Stimulated activated naive CD8-positive, alpha-beta T cell treated with anti-CD3 and anti-CD28 coated beads, Interleukin-15, Interleukin-2, amounts not matched to agents 100 ng/mL and 50 ng/mL, for 24 hours (primary cell): ENCODE data around the gene GAD1.

Experiments
- H3K27ac Mint-ChIP-seq: one replicate; pipeline ENCODE4 v1.8.0; 2021; ENCODE audit warnings: mild to moderate bottlenecking, mixed read lengths
- H3K27me3 Mint-ChIP-seq: one replicate; pipeline ENCODE4 v1.8.0; 2021; ENCODE audit warnings: mixed read lengths
- H3K36me3 Mint-ChIP-seq: one replicate; pipeline ENCODE4 v1.8.0; 2021; ENCODE audit warnings: low read depth, mixed read lengths
- H3K4me1 Mint-ChIP-seq: one replicate; pipeline ENCODE4 v1.8.0; 2021; ENCODE audit warnings: low read depth, mixed read lengths
- H3K4me3 Mint-ChIP-seq: one replicate; pipeline ENCODE4 v1.8.0; 2021; ENCODE audit warnings: mild to moderate bottlenecking, mixed read lengths
- H3K9me3 Mint-ChIP-seq: one replicate; pipeline ENCODE4 v1.8.0; 2021; ENCODE audit warnings: mixed read lengths

GAD1 gene

DNA sequence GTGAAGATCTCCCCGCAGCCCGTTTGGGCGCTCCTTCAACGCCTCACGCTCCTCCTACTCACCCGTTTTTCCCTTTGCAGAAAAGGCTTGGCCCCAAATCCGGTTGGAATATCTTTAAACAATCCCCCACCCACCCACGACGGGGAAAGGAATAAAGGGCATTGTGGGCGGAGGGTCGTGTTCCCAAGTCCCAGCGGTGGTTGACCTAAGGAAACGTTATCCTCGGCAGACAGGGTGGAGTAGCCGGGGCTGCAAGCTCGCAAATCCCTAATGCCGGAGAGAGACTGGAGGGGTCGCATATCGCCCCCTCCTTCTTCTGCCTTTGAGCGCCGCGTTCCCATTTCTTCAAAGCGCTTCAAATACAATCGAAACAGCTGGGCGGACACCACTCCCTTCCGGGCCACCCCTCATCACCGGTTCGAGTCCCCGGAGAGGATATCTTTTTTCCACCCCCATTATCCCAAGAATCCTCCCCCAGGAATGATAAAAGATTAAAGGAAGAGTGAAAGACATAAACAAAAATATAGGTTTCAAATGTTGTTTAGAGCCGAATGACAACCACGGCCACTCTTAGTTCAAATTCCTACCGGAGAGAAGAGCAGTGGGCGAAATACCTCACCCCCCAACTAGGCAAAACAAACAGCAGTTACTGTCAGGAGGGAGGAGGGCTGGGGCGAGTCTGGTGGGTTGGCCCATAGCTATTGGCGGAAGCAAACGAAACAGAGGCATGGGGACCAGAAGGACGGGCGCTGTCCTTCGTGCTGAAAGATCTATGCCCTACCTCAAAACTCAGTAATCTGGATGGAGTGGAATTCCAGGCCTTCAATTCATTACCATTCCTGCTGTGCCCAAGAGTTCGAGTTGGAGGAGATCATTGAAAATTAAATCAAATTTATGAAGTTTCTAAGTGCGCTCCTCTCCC is 2.8 kb upstream of the GAD1 start:
- H3K27ac Mint-ChIP-seq = no peak overlapping the region
- H3K27me3 Mint-ChIP-seq = peaks cover 68% of the 10 kb centered on the region
- H3K4me3 Mint-ChIP-seq = peak overlapping the region; percentile 35
- H3K36me3 Mint-ChIP-seq = no peaks in the 10 kb centered on the region
- H3K4me1 Mint-ChIP-seq = peaks cover 45% of the 10 kb centered on the region
- H3K9me3 Mint-ChIP-seq = no peaks in the 10 kb centered on the region

DNA sequence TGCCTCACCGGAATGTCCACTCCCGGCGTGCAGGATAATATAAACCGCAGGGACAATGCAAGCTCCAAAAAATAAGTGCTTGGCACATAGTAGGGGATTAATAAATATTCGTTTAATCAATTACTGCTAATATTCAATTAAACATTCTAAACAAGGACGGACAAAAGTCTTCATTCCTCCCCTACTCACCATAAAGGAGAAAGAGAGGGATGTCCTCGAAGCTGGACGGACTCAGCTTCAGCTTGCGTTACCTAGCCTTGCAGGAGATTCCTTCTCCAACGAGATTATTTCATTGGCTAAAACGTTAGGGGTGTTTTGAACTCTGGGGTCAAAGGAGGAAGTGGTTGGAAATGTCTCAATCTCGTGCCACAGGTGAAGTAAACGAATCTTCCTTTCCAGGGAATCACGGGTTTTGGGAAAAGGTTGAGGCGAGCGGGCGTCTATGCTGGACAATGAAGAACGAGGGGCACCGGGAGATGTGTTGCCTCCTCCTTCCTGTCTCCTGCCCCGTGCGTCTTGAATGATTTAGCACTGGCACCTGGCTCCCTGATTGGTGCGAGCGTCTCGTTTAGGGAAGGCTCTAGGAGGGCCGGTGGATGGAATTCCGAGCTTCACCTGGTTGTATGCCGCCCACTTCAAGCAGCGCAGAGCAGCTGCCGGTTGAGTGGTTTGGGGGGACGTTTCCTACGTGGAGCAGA is 2.0 kb upstream of the GAD1 start:
- Mint-ChIP-seq H3K4me3 (peak overlapping the region; percentile 35), H3K4me1 (peaks cover 50% of the 10 kb centered on the region), H3K27ac (peak overlapping the region; percentile 21), H3K27me3 (peaks cover 70% of the 10 kb centered on the region), H3K9me3 (no peaks in the 10 kb centered on the region), H3K36me3 (no peaks in the 10 kb centered on the region)

DNA sequence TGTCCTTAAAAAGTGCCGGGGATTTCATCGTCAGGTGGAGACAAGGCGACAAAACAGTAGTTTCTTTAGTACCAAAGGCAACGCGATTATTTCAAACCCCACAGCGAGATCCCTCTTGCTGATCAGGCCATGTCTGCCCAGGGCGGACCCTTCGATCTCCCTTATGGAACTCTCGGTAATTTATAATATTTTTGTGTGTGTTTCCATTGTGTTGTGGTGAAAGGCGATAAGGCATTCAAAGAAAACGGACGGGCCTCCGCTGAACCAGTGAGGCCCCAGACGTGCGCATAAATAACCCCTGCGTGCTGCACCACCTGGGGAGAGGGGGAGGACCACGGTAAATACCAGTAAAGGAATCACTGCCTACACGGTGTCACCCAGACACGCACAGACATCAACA is 1.4 kb upstream of the GAD1 start:
- peak overlapping the region; percentile 70 for H3K4me3 Mint-ChIP-seq
- peaks cover 74% of the 10 kb centered on the region for H3K27me3 Mint-ChIP-seq
- no peaks in the 10 kb centered on the region for H3K9me3 Mint-ChIP-seq
- H3K4me1 Mint-ChIP-seq = peaks cover 52% of the 10 kb centered on the region
- peak overlapping the region; percentile 45 for H3K27ac Mint-ChIP-seq
- no peaks in the 10 kb centered on the region for H3K36me3 Mint-ChIP-seq

DNA sequence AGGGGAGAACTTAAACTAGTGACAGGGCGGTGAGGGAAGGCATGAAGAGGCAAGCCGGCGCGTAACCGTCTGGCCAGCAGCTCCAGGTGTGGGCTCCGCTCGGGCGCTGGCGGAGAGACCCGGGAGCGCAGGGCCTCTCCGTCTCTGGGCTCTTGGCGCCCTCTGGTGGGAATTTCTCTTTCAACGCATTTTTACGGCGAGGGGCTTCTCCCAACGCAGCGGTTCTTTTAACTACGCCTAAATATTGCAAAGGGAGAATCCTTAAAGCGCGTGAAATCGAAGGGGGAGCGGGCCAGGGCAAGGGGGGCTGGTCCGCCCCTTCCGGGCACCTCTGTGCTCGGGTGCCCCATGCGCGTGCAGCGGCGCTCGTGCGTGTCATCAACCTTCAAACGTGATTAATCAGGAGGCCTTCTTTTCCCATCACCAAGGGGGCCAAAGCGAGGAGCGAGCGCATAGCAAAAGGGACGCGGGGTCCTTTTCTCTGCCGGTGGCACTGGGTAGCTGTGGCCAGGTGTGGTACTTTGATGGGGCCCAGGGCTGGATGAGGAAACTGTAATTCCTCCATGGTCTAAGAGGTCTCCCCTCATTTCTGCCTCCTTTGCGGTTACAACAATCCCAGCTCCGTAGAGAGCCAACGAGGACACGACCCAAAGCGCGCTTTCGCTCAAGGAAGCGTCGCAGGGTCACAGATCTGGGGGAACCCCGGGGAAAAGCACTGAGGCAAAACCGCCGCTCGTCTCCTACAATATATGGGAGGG is 762 bp upstream of the GAD1 start:
- H3K4me1 Mint-ChIP-seq = peaks cover 58% of the 10 kb centered on the region

DNA sequence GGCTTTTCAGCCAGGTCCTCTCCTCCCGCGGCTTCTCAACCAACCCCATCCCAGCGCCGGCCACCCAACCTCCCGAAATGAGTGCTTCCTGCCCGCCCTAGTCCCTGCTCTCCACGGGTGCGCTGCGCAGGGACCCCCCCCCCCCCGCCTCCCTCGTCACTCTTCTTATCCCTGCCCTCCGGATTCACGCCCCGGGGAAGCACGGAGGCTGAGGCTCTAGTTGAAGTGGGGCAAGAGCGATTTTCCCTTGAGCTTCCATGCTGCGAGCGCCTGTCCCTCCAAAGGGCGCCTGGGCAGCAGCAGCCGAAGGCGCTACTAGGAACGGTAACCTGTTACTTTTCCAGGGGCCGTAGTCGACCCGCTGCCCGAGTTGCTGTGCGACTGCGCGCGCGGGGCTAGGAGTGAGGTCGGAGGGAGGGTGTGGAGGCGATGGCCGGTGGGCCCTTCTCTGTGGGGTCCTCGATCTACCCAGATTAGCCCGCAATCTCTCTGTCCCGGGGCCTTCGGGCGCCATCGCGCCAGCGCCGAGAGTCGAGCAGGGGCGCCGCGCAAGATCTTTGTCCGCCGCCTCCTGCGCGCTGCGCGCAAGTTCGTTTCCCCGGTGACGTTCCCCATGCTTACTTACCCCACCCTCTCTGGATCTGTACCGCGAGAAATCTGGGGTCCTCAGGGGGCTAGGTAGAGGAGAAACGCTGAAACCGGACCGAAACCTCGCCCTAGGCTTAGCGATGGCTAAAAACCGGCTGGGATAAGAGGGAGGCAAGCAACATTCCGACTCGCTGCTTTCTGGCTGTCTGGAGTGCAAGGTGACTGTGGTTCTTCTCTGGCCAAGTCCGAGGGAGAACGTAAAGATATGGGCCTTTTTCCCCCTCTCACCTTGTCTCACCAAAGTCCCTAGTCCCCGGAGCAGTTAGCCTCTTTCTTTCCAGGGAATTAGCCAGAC is 677 bp downstream of the GAD1 start:
- H3K27ac Mint-ChIP-seq = no peak overlapping the region
- peaks cover 91% of the 10 kb centered on the region for H3K27me3 Mint-ChIP-seq
- no peaks in the 10 kb centered on the region for H3K9me3 Mint-ChIP-seq
- H3K4me3 Mint-ChIP-seq = peak overlapping the region; percentile 70
- H3K4me1 Mint-ChIP-seq = peaks cover 69% of the 10 kb centered on the region
- H3K36me3 Mint-ChIP-seq = no peaks in the 10 kb centered on the region

More for the DNA sequence above, 762 bp upstream of the GAD1 start:
- H3K36me3 Mint-ChIP-seq = no peaks in the 10 kb centered on the region
- H3K4me3 Mint-ChIP-seq = peak overlapping the region; percentile 70
- H3K27ac Mint-ChIP-seq = peak overlapping the region; percentile 45
- no peaks in the 10 kb centered on the region for H3K9me3 Mint-ChIP-seq
- peaks cover 80% of the 10 kb centered on the region for H3K27me3 Mint-ChIP-seq

DNA sequence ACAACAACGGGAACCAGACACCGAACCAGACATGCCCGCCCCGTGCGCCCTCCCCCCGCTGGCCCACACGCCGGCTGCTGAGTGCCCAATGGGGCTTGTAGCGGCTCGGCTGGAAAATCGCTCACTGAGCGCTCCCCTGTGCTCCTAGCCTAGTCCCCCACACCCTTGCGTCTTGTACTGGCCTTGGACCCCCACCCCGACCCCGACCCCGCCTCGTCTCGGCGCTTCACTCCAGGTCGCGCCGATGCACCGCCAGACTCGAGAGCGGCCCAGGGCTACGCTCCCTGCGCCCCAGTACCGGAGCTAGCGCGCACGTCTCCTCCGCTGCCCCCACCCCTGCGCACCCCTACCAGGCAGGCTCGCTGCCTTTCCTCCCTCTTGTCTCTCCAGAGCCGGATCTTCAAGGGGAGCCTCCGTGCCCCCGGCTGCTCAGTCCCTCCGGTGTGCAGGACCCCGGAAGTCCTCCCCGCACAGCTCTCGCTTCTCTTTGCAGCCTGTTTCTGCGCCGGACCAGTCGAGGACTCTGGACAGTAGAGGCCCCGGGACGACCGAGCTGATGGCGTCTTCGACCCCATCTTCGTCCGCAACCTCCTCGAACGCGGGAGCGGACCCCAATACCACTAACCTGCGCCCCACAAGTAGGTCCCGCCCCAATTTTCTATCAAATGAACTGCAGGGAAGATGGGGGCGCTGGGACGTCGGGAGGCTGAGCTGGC is 1.5 kb downstream of the GAD1 start:
- peaks cover 77% of the 10 kb centered on the region for H3K4me1 Mint-ChIP-seq
- peak overlapping the region; percentile 70 for H3K4me3 Mint-ChIP-seq
- no peaks in the 10 kb centered on the region for H3K9me3 Mint-ChIP-seq
- H3K36me3 Mint-ChIP-seq = no peaks in the 10 kb centered on the region
- H3K27ac Mint-ChIP-seq = no peak overlapping the region
- H3K27me3 Mint-ChIP-seq = peaks cover 92% of the 10 kb centered on the region

DNA sequence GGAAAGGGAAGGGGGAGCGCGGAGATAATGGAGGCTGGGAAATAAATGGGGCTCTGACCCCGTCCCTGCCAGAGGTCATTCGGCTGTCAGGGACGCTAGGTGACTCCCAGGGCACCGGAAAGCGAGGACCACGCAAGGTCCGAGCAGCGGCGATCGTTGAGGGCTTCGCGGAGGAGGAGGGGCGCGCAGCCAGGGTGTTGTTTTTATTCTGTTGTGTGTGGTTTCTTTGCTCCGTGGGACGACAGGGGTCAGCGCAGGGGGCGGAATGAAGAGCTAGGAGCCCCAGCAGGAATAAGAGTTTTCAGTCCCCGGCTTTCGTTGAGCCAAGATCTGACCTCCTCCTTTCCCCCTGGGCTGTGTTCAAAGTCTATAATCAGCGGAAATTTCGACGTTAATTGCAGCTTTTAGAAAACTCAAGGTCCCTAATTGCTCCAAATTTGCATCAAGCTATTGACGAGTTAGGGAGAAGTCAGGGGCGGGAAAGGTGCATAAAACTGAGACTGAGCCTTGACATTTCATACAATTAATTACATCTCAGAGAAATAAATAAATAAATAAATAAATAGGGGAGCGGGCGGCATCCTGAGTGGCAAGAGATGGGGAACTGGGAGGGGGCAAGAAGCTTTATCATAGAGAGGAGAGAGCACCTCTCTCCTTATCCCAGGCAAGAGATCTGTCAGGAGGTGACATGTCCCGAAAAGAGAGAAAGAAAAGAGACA is 2.2 kb downstream of the GAD1 start:
- Mint-ChIP-seq H3K36me3 (no peaks in the 10 kb centered on the region), H3K27me3 (peaks cover 89% of the 10 kb centered on the region), H3K9me3 (no peaks in the 10 kb centered on the region), H3K4me1 (peaks cover 72% of the 10 kb centered on the region), H3K27ac (no peak overlapping the region), H3K4me3 (peak overlapping the region; percentile 65)

DNA sequence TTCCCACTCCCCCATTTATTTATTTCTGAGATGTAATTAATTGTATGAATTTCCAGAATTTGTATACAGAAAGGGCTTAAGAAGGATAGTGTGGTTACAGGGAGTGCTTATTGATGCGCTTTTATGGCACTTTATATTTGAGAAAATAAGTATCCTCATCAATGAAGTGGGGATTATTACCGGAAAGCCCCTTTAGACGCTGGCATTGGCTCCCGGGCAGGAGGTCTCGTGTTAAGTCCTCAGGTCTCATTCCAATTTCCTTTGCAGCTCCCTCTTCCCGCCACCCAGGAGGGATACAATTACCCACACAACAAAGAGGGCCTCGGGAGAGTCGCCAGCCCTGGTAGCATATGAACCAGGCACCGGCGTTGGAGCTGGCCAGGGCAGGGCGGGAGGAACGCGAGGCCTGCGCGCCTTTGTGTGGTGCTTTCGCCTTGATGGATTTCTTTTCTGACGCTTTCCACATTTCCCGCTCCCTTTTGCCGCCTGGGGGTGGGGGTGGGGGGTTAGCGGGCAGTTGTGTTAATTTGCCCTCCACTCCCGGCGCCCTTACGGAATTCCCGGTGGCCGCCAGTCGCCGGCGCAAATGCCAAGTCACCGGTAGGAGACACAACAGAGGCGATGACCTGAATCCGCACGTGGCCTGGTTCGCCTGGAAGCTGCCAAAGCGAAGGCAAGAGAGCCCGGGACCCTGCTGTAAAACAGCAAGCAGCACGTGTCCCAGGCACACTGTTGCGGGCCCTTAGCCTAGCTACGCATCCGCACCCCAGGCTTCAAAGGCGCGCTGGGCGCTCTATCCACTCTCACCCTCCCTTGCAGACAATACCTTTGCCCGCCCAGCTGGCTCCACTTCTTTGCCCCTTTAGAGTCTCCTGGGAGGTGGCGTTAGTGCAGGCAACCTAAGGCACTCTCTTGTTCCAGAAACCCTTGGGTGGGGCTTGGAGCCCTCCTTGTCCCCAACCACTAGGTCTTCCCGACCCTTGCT is 3.3 kb downstream of the GAD1 start:
- Mint-ChIP-seq H3K27ac (no peak overlapping the region), H3K9me3 (no peaks in the 10 kb centered on the region), H3K27me3 (peaks cover 89% of the 10 kb centered on the region), H3K4me1 (peaks cover 62% of the 10 kb centered on the region), H3K36me3 (no peaks in the 10 kb centered on the region), H3K4me3 (peak overlapping the region; percentile 73)

DNA sequence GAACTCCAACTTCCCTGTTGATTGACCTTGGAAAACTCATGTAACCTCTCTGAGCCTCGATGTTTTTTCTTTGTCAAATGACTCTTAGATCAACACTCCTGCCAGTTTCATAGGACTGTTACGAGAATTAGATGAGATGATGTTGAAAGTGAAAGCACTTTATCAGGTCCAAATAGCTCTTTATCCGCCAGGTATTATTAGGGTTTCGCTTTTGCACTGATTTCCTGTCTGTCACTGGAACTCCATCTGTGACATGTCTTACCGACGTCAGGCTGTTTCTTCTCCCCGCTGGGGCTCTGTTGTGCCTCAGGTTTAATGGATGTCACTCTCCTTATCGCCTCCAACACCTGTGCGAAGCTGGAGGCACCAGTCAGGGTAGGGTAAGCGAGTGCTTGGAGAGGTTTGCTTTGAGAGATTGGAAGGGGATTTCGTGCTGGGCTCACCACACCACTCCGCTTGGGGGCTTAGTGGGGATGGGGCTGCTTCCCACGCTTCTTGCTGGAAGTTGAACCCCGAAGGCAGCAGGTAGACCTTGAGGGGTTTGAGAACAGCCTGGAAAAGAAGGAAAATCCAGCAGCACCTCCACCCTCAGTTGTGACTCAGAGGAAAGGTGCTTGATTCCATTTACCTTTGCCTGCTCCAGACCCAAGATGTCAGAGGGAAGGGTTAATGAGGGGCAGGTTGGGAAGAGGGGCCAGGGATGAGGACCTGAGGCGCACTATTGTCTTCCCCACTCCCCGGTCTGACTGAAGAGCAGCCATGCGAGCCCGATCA is 4.3 kb downstream of the GAD1 start:
- Mint-ChIP-seq H3K27ac (no peak overlapping the region), H3K36me3 (no peaks in the 10 kb centered on the region), H3K4me1 (peaks cover 54% of the 10 kb centered on the region), H3K27me3 (peaks cover 90% of the 10 kb centered on the region), H3K4me3 (peak overlapping the region; percentile 73), H3K9me3 (no peaks in the 10 kb centered on the region)

DNA sequence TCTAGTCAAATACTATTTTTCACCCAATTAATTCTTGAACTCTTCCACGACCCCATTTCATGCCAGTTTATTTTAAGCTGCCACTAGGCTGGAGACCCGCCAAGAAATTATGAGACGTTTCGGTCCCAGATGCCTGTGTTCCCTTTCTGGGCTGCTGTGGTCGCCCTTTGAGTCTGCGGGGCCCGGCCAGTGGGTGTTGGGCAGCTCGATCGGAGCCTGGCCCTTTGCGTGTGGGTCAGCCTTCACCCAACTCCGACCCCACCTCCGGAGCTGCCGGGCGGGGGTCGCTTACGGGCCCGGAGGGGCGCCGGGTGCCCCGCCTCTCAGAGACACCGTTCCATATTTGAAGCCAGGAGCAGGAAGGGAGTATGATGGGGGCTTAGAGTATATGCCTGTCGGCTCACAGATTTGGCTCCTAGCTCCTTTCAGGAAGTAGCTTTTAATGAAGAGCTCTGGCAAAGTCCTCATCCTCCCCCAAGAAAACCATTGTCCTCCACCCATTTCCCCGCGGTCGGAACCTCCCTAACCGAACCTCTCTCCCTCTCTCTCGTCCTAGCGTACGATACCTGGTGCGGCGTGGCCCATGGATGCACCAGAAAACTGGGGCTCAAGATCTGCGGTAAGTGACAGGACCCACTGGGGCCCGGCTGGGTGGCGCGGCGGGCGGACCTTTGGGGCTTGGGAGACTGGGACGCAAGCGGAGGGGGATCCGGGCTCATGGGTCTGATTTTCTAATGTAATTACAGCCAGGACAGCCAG is 5.0 kb downstream of the GAD1 start:
- H3K36me3 Mint-ChIP-seq = no peaks in the 10 kb centered on the region
- H3K27ac Mint-ChIP-seq = no peak overlapping the region
- peaks cover 49% of the 10 kb centered on the region for H3K4me1 Mint-ChIP-seq
- peak overlapping the region; percentile 73 for H3K4me3 Mint-ChIP-seq
- peaks cover 89% of the 10 kb centered on the region for H3K27me3 Mint-ChIP-seq
- no peaks in the 10 kb centered on the region for H3K9me3 Mint-ChIP-seq
